ENCODE data around the gene GLIS2. TPM values are rescaled to one million over a fixed set of nuclear protein-coding genes. Genes with fewer than 3 reads are reported as not detected.

Gene GLIS2
- total RNA-seq, 6 donors from 2014 or later = 10.5 to 35.2 (median 22.6) TPM

DNA sequence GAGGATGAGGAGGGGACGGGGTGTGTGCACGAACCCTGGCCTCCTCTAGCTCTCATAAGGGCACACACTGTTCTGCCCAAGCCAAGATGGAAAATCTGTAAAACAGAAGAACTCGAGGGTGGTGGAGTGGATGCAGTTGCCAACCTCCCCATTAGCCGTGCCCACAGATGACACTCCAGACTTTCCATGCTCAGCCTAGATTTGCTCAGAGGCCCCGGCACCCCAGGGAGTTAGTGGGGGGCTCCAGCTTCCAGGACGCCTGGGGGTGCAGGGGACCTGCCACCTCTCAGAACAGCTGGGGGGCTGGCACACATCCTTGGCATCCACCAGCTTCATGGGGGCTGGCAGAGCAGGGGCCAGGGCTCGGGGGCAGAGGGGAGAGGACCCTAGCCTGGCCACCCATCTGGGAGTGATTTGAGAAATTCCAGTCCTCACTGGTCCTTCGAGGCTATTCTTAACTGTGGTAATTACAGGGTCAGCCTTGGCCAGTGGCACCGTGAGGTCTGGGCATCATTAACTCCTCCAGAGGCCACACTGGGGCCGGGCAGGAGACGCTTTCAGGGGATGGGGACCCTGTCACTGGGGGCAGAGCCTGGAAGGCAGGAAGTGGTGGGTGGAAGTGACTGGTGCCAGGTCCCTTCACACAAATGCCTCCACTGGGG, 70.1 kb downstream of the GLIS2 start:
- WGBS, 2 donors = 71 to 76% methylated on average over 10 to 11 of the region's 11 CpGs
- H3K4me3 ChIP-seq = no peak overlapping the region
- peaks cover 19 to 83% (median 64%) of the 10 kb centered on the region in 4 donors for H3K36me3 ChIP-seq
- peak overlapping the region; percentile 18 to 79 (median 74) for H3K27ac ChIP-seq
- no peak for ATAC-seq (ENCODE audit: low FRiP score in 2 of 2)
- H3K9me3 ChIP-seq = no peaks in the 10 kb centered on the region
- no peak for TF ChIP-seq POLR2AphosphoS5 (IDR thresholded peaks at IDR 0.05)
- TF ChIP-seq CTCF (IDR thresholded peaks at IDR 0.05) = no peak
- TF ChIP-seq EP300 (IDR thresholded peaks at IDR 0.05) = no peak
- TF ChIP-seq POLR2A (IDR thresholded peaks at IDR 0.05) = no peak
- no peak for DNase-seq
- H3K4me1 ChIP-seq = peaks cover 15 to 28% (median 25%) of the 10 kb centered on the region in 4 donors
- no peaks in the 10 kb centered on the region for H3K27me3 ChIP-seq

DNA sequence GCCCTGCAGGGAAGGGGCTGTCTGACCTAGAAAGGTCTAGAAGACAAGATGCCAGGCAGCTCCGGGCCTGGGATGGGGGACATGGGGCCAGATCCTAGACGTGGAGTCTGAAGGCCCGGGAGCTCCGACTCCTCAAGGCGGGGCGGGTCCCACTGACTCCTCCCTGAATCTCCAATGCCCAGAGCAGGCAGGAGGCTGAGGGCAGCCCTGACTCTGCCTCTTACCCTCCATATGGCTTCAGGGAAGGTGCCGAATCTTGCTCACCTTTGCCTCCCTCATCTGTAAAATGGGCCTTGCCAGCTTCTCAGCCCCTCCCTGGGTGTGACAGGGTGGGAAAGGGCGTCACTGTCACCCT, 70.6 kb downstream of the GLIS2 start:
- TF ChIP-seq EP300 (IDR thresholded peaks at IDR 0.05) = no peak
- TF ChIP-seq CTCF (IDR thresholded peaks at IDR 0.05) = no peak
- TF ChIP-seq POLR2A (IDR thresholded peaks at IDR 0.05) = no peak
- no peak for TF ChIP-seq POLR2AphosphoS5 (IDR thresholded peaks at IDR 0.05)
- peaks cover 15 to 28% (median 25%) of the 10 kb centered on the region in 4 donors for H3K4me1 ChIP-seq
- 46 to 64% methylated on average over 2 to 8 of the region's 8 CpGs for WGBS, 2 donors
- DNase-seq = no peak
- H3K4me3 ChIP-seq = no peak overlapping the region
- no peaks in the 10 kb centered on the region for H3K27me3 ChIP-seq
- ATAC-seq (ENCODE audit: low FRiP score in 2 of 2) = peak; percentile 8 to 20
- peak overlapping the region; percentile 18 to 79 (median 74) for H3K27ac ChIP-seq
- H3K36me3 ChIP-seq = peaks cover 15 to 80% (median 59%) of the 10 kb centered on the region in 4 donors
- H3K9me3 ChIP-seq = no peaks in the 10 kb centered on the region

- Histone ChIP-seq H3K27ac (peak overlapping the region in 3 of 4 donors; percentile 71 to 79 (median 78)), H3K27me3 (no peaks in the 10 kb centered on the region), H3K36me3 (peaks cover 11 to 74% (median 52%) of the 10 kb centered on the region in 4 donors), H3K4me3 (no peak overlapping the region), H3K9me3 (no peaks in the 10 kb centered on the region), H3K4me1 (peaks cover 15 to 28% (median 25%) of the 10 kb centered on the region in 4 donors)
- DNase-seq = no peak
- ATAC-seq (ENCODE audit: low FRiP score in 2 of 2) = no peak
- no peak for TF ChIP-seq POLR2AphosphoS5 (IDR thresholded peaks at IDR 0.05)
- no peak for TF ChIP-seq POLR2A (IDR thresholded peaks at IDR 0.05)
- TF ChIP-seq CTCF (IDR thresholded peaks at IDR 0.05) = no peak
- no peak for TF ChIP-seq EP300 (IDR thresholded peaks at IDR 0.05)
- WGBS, 2 donors = 88 to 93% methylated on average over 5 to 9 of the region's 10 CpGs
Measured at GRCh38 chr16:4386951-4387565, 71.2 kb downstream of the GLIS2 start.

DNA sequence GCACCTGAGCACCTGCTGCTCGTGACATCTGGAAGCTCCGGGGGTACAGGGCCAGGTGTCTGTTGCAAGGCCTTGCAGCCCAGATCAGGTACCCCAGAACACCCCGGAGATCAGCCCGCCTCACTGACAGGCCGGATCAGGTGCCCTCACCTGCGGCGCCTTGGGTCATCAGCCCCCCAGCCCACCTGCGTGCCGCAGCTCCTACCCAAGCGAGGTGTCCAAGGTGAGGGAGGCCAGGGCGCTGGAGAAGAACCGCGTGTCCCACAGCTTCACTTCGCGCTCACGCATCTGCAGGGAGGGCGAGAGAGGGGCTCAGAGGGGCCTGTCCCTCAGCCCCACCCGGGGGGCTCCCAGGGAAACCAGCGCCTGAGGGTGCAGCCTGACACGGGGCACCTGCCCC, 71.9 kb downstream of the GLIS2 start:
- H3K4me3 ChIP-seq = no peak overlapping the region
- peak overlapping the region in 3 of 4 donors; percentile 71 to 79 (median 78) for H3K27ac ChIP-seq
- no peaks in the 10 kb centered on the region for H3K9me3 ChIP-seq
- DNase-seq (no peak), ATAC-seq (ENCODE audit: low FRiP score in 2 of 2) (no peak)
- peaks cover 5 to 70% (median 49%) of the 10 kb centered on the region in 4 donors for H3K36me3 ChIP-seq
- peaks cover 15 to 32% (median 29%) of the 10 kb centered on the region in 4 donors for H3K4me1 ChIP-seq
- no peak for TF ChIP-seq CTCF (IDR thresholded peaks at IDR 0.05)
- no peak for TF ChIP-seq POLR2A (IDR thresholded peaks at IDR 0.05)
- no peak for TF ChIP-seq POLR2AphosphoS5 (IDR thresholded peaks at IDR 0.05)
- no peak for TF ChIP-seq EP300 (IDR thresholded peaks at IDR 0.05)
- WGBS, 2 donors = 80 to 85% methylated on average over 1 to 14 of the region's 20 CpGs
- H3K27me3 ChIP-seq = no peaks in the 10 kb centered on the region
